ENCODE data around the gene CLIP1.
"Not testable (repeated sequence)": the region's sequence is repeated elsewhere in the genome, so short reads cannot be mapped to it uniquely, and the experiment has no call there.

CLIP1 gene

GRCh38 chr12:122309564-122310121 lies 112.8 kb downstream of the CLIP1 start:
- no peak for DNase-seq

- DNase-seq: no peak
These were observed 113.7 kb downstream of the CLIP1 start for GRCh38 chr12:122308811-122309210.

- no peak for DNase-seq
These were observed 116.1 kb downstream of the CLIP1 start for GRCh38 chr12:122306407-122306806.

- no peak for DNase-seq
These were observed 117.5 kb downstream of the CLIP1 start for GRCh38 chr12:122304924-122305323.

- DNase-seq: no peak
These were observed 119.4 kb downstream of the CLIP1 start for GRCh38 chr12:122303068-122303467.

GRCh38 chr12:122298071-122298748 lies 124.3 kb downstream of the CLIP1 start:
- DNase-seq: no peak

GRCh38 chr12:122297494-122297893 lies 125.0 kb downstream of the CLIP1 start:
- DNase-seq: no peak

GRCh38 chr12:122295877-122296276 lies 126.6 kb downstream of the CLIP1 start:
- DNase-seq: no peak

GRCh38 chr12:122293081-122293480 lies 129.4 kb downstream of the CLIP1 start:
- no peak for DNase-seq

- DNase-seq: no peak
These were observed 131.0 kb downstream of the CLIP1 start for GRCh38 chr12:122291431-122291830.

GRCh38 chr12:122283680-122284079 lies 138.8 kb downstream of the CLIP1 start:
- no peak for DNase-seq

GRCh38 chr12:122282061-122282460 lies 140.4 kb downstream of the CLIP1 start:
- no peak for DNase-seq

GRCh38 chr12:122276242-122276641 lies 146.2 kb downstream of the CLIP1 start:
- no peak for DNase-seq

GRCh38 chr12:122275459-122275858 lies 147.0 kb downstream of the CLIP1 start:
- no peak for DNase-seq

- peak; percentile 94 for DNase-seq
These were observed 156.1 kb downstream of the CLIP1 start, which contains the start of gene VPS33A for GRCh38 chr12:122266230-122266901. Gene VPS33A, minus strand, starts transcription at chr12:122266494. Its CDS starts 86 bp downstream, at chr12:122266408.

- DNase-seq: no peak
These were observed 156.6 kb downstream of the CLIP1 start for GRCh38 chr12:122265886-122266229.

GRCh38 chr12:122265476-122265875 lies 157.0 kb downstream of the CLIP1 start:
- peak; percentile 34 for DNase-seq

- not testable (repeated sequence) for DNase-seq
These were observed 161.7 kb downstream of the CLIP1 start for GRCh38 chr12:122260735-122261134.

GRCh38 chr12:122258939-122259338 lies 163.5 kb downstream of the CLIP1 start:
- not testable (repeated sequence) for DNase-seq

- not testable (repeated sequence) for DNase-seq
These were observed 164.0 kb downstream of the CLIP1 start for GRCh38 chr12:122258462-122258861.

- DNase-seq: no peak
These were observed 171.9 kb downstream of the CLIP1 start for GRCh38 chr12:122250536-122250935.

- DNase-seq: no peak
These were observed 172.4 kb downstream of the CLIP1 start for GRCh38 chr12:122250047-122250446.

- DNase-seq: peak; percentile 19
These were observed 176.9 kb downstream of the CLIP1 start for GRCh38 chr12:122245553-122245952.

Measured in CD4-positive, alpha-beta T cell treated with Interleukin-10 for 1 hour (primary cell).